Coronary artery (tissue), 2 donors: ENCODE measurements around the gene HLA-DMA.

Experiments used
- DNase-seq: peaks from one replicate; pipeline ENCODE4 v3.0.0-alpha.2; 2017; ENCODE audit warnings: low spot score
- H3K27ac ChIP-seq, 2 donors: fragments of 200-600 bp; sonication (generic); one replicate each; pipeline ENCODE4 v1.5.1; 2016 to 2019
- H3K4me3 ChIP-seq: fragments of 200-600 bp; sonication (generic); 2 replicates; pipeline ENCODE4 v1.5.1; 2016; ENCODE audit warnings: mild to moderate bottlenecking, moderate library complexity
- CTCF ChIP-seq: fragments of 200-600 bp; sonication (generic); IDR thresholded peaks from one replicate; pipeline ENCODE4 v1.5.1; 2019; ENCODE audit warnings: antibody characterized with exemption

HLA-DMA gene

GRCh38 chr6:32953775-32954174, 878 bp upstream of the HLA-DMA start:
- H3K27ac ChIP-seq, result peak overlapping the region in 1 of 2 donors; percentile 78
- DNase-seq, result no peak
- no peak for TF ChIP-seq CTCF
- H3K4me3 ChIP-seq, result no peak overlapping the region

- no peak overlapping the region for H3K4me3 ChIP-seq
- no peak overlapping the region for H3K27ac ChIP-seq
- TF ChIP-seq CTCF, result no peak
- no peak for DNase-seq
Observed at GRCh38 chr6:32950449-32950848, 2.4 kb downstream of the HLA-DMA start.

- no peak for TF ChIP-seq CTCF
- Histone ChIP-seq H3K4me3 (no peak overlapping the region), H3K27ac (no peak overlapping the region)
- no peak for DNase-seq
Observed at GRCh38 chr6:32950010-32950409, 2.9 kb downstream of the HLA-DMA start.

GRCh38 chr6:32949113-32949512, 3.8 kb downstream of the HLA-DMA start:
- H3K4me3 ChIP-seq, result no peak overlapping the region
- no peak overlapping the region for H3K27ac ChIP-seq
- no peak for TF ChIP-seq CTCF
- no peak for DNase-seq

- no peak for DNase-seq
- Histone ChIP-seq H3K27ac (no peak overlapping the region), H3K4me3 (no peak overlapping the region)
- no peak for TF ChIP-seq CTCF
Observed at GRCh38 chr6:32947552-32948465, 5.1 kb downstream of the HLA-DMA start.

GRCh38 chr6:32946893-32947292, 6.0 kb downstream of the HLA-DMA start:
- no peak overlapping the region for H3K27ac ChIP-seq
- TF ChIP-seq CTCF, result no peak
- H3K4me3 ChIP-seq, result no peak overlapping the region
- no peak for DNase-seq

- DNase-seq, result no peak
- Histone ChIP-seq H3K4me3 (no peak overlapping the region), H3K27ac (peak overlapping the region in 1 of 2 donors; percentile 58)
- TF ChIP-seq CTCF, result no peak
Observed at GRCh38 chr6:32945953-32946352, 6.9 kb downstream of the HLA-DMA start.
